NCI-H2107 treated with DMSO at 0.1 percent for 48 hours (cell line): ENCODE data around the gene SPA17.
A peak's percentile ranks its signal among the peaks of the same experiment; 100 is the strongest.

Source experiments
- DNase-seq: peaks from one replicate; lab custom pipeline; 2025; ENCODE audit not compliant: unreplicated experiment; lab: John Stamatoyannopoulos, UW

The SPA17 gene

DNA sequence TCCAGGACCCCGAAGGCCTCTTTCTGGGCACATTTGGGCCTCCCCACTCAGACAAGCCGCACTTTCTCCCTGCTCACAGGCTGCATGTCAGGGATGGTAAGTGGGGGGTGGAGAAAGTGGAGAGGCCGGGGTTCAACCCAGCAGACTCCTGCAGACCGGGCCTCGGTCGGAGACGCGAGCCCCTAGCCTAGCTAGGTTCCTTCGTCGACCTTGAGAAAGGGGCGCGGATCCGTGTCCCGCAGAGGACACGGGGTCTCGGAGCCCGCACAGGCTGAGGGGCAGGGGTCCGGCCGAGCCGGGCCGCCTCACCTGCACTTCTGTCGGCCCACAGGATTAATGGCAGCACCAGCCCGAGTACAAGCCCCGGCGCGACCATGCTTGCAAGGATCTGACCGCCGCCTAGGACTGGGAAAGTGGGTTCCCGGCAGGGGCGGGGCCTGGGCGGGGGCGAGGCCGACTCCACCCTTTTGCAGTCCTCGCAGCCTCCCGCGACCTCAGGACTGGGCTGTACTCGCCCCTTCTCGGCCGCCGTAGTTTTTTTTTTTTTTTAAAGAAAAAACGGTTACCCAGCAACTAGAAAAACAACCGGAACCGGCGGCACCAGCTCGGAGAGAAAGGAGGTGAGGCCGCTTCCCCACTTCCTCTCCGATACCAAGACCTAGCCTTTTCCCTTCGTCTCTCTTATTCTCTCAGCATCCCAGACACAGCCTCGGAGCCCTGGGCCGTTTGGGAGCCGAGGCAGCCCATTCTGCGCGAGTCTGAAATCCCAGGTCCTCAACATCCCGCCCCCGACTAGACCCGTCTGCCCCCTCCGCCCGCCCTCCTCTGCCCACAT, at the start of gene SPA17, which contains the start of gene SIAE:
Gene SPA17 (plus strand): TSS at position 572 of the 835 bp plus-strand sequence. CDS start 1,361 bp downstream, outside the sequence.
Gene SIAE (minus strand): TSS at position 407 of the 835 bp plus-strand sequence. CDS start 31 bp downstream, at position 376.
- DNase-seq = peak; percentile 10

DNA sequence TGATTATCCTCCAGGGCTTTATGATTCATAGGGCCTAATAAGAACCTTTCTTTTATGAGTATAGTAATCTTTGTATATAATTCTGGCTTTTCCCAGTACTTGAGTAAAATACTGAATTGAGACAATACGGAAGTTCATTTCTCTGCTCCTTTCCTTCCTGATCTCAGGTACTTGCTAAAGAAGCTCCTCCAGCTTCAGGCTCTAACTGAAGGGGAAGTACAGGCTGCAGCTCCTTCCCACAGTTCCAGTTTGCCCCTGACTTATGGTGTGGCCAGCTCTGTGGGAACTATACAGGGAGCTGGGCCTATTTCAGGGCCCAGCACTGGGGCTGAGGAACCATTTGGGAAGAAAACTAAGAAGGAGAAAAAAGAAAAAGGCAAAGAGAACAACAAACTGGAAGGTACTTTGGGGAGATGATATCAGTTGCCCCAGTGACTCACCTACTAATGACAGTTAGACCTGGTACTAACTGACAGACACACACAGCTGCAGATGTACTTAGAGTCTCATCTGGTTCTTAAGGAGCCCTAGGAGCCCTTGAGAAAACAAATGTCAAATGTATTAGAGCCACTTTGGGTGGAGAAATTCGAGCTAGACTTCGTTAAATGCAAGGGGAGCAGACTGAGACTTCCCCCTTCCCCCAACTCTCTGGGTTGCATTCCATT, 48.1 kb upstream of the SPA17 start:
- no peak for DNase-seq

DNA sequence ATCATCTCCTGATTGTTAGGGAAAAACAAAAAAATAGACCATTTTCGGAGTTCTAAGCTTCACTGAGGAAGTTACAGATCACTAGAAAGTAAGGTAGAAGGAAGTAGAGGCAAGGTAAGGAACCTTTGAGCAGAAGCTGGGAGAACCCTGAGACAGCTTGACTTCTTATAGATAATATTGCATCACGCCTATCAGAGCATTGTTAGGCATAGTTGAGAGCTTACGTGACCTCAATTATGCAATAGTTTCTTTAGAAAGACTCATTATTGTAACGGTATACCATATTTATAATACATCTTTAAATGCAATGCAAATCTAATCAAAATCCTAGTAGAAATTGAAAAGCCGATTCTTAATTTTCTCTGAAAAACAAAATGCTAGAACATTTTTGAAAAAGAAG, 46.2 kb upstream of the SPA17 start:
- no peak for DNase-seq

DNA sequence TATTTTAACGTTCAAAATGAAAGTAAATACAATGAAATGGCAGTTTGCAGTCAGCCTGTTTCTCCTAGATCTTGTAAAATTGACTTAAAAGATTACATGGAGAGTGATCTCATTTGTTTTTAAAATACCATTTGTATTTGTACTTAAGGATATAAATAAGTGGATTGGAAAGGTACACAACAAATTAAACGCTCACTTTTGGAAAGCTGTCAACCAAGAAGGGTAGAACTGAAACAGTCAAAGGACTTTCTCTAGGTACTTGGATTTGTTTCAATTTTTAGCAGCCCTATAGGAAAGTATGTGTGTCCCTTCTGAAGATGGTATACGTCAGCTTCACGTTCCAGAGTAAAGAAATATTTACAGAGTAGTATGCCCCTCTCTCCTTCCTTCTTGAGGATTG, 43.7 kb upstream of the SPA17 start:
- DNase-seq = no peak

DNA sequence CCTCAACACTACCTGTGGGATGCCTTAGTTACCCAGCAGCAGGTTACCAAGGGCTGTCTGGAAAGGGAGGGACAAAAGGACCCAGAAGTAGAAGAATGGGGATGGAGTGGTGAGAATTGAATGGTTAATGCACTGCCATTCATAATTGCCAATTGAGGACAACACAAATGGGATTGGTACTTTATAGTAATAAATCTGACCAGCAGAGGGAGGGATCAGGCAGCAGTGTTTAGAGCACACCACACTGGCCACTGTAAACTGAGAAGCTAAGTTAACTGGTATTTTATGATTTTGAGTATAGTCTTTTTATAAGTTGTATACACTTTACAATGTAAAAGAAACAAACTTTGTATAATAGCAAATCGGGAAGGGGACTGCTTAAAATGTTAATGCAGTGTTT, 40.3 kb upstream of the SPA17 start:
- no peak for DNase-seq

DNA sequence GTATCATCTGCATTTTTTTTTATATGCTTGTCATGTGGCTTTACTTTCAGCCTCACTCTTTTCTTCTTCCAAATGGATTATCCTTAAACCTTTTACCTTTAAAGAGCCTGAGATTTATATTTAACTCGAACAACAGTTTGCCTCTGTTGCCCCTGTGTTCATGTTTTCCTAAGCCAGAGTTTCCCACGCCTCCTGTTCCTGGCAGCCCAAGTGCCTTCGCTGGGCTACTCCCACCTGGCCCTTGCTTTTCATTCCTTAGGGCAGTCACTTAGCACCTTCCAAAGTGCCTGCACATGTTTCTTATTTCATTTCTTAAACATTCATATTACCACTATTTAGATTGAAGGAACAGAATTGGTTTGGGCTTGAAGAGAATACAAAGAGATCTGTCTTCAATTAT, 37.8 kb upstream of the SPA17 start:
- no peak for DNase-seq

DNA sequence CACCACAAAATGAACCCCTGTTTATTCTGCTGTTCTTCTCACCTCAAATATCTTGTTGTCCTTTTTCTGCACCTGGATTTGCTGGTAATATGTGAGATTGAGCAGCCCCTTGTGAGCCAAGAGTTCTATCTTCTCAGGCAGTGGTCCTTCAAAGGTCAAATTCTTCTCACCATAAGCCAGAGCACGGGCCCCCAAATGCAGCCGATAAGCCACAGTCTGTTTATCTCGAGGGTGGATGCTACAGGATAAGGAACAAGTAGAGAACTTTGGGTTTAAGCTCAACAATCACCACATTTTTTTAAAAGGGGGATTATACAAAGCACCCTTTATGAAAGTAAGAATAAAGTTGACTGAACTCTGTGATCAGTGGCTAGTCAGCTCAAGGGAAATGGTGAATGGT, 35.2 kb upstream of the SPA17 start:
- no peak for DNase-seq

DNA sequence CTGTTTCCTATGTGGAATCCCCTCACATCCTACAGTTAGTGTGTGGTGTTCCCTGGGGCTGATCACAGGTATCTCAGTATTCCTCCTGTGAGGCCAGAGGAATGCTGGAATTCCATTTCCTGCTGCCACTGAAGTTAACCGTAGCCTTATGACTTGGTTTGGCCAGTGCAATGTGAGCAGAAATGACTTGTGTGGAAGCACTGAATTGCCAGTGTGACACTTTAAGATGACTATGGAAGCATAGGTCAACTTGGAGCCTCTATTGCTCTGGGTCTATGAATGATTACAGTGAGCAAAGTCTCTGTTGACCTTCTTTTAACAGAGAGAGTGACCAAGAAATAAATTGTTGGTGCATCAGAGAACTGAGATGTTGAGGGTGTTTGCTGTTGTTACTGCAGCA, 34.5 kb upstream of the SPA17 start:
- no peak for DNase-seq

DNA sequence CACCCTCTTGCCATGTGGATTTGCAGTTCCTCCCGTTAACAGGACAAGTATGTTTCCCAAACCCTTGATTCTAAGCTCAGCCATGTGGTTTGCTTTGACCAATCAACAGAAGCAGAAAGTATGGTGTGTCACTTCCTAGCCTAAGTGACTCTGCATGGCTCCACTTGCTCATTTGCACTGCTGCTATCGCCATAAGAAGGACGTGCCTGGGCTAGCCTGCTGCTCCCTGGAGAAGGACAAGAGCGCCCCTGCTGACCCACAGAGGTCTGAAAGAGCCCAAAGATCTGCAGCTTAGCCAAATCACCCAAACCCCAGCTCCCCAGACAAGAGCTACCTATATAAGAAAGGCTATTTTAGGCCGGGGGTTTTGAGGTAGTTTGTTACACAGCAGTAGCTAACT, 33.0 kb upstream of the SPA17 start:
- DNase-seq = no peak

DNA sequence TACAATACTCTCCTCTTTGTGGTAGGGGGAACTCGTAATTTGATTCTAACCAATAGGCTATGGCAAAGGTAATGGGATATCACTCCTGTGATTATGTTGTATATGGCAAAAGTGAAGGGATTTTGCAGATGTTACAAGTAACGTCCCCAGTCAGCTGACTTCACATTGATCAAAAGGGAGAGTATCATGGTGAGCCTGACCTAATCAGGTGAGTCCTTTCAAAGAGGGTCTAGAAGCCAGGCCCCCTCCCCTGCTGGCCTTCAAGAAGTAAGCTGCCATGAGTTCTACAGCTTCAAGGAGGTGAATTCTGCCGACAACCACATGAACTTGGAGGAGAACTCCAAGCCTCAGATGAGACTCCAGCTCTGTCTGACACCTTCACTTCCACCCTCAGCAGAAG, 31.1 kb upstream of the SPA17 start:
- DNase-seq = no peak

DNA sequence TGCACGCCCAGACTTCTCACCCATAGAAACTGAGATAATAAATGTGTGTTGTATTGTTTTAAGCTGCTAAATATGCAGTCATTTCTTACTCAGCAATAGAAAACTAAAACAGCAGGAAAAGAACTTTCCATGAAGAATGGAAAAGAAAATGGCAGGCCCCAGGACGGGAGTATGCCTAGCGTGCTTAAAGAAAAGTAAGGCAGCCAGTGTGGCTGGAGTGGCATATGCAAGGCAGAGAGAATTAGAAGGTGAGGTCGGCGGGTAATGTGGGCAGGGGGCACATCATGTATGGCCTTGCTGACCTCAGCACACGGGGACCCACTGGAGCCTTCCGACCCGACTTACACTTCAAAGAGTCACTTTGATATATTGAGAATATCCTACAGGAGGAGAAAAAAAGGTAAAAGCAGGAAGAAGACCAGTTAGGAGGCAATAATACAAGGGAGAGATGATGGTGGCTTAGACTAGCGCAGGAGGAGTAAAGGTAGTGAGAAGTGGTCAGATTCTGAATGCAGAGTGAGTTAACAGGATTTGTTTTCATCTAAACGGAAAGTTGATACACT, 30.6 kb upstream of the SPA17 start:
- DNase-seq = no peak

DNA sequence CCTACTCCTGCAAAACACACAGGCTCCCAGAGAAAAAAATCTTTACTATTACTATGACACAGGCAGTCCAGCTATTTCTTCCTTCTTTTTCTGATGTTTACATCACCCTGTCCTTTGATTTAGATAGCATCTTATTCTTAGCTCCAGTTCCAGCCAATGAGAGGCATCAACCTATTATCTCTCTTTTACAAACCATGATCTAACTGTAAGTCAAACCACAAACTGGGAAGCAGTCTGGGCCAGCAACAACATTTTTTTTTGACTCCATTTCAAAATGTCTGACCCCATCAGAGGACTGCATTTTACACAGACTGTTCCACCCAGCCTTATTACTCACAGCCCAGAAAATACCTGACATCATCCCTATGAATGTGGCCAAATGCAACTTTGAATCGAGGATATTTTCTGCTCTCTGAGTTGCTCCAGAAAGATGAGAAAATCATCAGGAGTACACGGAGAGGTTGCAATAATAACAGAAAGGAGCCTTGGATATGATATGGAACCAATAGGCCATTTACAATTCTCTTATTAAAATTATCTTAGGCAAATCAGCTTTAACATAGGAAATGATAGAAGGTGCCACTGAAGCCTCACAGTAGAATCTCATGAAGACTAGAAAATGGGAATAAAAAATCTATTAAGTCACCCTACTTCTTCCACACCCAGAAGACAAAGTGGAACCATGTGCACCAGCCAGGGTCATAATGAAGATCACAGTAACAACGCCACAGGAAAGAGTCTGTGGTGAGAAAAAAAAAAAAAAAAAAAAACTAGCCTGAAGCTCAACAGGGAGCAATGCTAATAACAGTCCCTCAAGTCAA, 29.9 kb upstream of the SPA17 start:
- no peak for DNase-seq

DNA sequence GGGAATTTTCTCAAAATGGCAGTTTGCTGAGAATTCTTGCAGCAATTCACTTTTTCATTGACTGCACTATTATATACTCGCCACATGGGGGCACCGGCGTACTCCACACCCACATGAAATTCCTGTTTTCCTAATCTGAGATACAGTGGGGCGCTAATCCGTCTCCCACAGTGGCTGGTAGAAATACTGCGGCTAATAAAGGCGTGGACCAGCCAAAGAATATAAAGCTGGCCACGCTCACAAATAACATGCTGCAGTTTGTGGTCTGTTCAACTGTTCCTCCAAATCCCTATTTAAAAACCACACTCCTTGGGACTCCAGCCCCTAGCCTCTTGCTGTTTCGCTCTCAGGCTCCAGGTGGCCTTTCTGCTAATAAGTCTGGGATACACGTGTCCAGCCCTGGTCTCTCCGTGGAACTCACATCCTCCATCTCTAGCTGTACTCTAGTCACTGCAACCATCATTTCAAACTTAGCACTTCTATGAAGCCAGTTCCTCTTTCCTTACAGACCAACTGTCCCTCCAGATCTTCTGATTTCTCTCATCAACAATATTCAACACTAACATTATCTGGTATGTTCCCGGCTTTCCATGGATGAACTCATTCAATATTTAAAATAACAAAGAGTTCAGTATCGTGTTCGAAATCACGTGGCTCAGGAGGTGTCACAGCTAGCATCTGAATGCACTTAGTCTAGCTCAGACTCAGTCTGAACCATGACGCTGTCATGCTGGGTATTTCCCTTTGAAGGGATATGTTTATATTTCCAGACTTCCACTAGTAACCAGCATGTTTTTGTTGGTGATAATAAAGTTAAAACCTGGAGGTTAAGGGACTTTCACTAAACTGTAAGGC, 29.1 kb upstream of the SPA17 start:
- DNase-seq = peak; percentile 23

DNA sequence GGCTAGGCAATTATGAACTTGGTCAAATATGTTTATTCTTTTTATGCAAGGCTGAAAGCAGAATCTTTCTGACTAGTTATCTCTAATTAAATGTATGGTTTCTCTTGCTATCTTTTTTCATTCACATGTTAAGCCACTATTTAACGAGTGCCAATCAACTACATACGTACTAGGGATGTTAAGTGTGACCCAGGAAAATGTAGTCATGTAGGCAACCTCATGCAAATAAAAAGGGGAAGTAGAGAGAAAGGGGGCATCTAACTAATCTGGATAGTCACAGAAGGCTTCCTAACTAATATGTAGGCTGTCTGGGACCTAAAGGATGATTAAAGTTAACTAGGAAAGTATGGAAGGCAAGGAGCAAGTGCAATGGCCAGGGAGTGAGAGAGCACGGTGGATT, 27.6 kb upstream of the SPA17 start:
- DNase-seq = no peak

DNA sequence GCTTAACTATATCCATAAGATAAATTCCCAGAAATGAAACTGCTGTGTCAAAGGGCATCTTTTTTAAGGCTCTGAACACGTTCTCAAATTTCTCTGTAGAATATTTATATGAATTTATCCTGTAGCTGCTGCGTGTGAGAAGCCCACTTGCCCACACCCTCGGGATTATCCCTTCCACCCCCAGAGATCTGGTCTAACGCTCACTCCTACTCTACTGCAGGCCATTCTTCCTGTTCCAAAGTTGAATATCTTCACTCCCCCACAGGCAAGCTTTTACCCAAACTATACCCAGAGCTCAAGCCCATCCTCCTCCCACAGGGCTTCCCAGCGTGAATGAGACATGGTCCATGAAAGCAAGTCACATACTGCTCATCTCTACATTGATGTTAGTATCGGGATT, 25.1 kb upstream of the SPA17 start:
- no peak for DNase-seq

DNA sequence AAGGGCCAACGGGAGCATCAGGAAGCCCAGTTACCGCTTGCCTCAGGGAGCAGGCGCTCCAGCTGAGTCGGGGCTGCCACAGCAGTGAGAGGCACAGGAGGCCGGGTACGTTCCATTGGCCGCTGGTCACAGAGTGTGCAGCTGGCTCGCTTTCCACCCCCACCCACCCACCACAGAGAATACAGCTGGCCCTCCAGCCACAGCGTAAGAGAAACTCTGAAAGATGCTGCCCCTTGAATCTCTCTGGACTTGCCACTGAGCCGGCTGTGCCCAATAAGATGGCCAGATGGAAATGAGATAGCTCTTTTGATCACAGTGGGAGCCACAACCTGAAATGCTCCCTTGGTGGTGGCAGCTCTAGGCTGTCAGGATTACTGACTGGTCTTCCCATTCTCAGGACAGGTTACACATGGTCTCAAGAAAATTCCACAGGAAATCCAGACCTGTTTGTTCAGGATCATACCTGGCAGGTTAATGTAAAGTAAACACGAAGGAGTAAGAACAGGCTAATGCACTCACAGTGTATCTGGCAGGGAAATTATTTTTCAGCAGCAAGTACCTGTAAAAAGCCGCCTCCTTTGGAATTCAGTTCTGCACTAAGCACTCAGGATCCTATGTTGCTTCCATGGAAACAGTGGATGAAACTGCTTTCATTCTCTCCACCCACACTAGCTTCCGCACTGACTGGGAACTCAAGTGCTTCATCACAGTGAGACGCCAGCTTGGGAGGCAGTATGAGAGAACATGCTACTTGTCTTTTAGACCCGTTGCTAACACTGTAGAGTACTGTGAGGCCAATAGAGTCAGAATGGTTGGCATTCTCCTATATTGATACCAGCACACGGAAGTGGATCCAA, 16.7 kb upstream of the SPA17 start:
- DNase-seq = peak; percentile 37

DNA sequence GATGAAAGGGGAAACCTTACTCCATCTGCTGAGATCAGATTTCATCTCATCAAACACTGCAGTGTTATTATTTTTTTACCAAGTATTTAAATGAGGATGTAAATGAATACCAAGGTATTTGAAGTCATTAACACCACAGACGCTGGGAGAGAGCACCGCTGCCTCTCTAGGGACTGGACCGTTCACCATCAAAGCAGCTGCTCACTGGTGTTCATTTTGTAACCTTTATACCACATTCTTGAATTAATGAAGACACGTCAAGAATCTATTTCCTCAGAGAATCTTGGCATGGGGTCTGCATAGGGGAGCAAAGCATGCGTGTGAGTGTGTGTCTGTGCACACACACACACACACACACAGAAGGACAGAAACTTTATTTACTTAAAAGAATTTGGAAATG, 15.8 kb upstream of the SPA17 start:
- peak; percentile 40 for DNase-seq

DNA sequence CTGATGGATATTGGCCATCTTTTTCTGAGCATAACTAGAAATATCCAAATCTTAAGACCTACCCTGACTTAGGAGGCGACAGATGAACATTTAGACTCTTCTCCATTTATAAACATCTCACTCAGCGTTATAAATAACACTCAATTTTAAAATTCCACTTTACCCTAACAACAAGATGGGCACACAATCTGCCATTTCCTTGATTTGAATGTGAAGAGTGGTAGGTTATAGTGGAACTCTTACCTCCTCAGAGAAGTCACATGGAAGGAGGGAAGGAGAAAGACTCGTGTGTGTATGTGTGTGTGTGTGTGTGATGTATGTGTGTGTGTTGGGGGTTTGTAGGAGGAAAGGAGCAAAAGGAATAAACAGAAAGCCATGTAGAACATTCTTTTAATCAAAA, 15.2 kb upstream of the SPA17 start:
- DNase-seq = no peak

DNA sequence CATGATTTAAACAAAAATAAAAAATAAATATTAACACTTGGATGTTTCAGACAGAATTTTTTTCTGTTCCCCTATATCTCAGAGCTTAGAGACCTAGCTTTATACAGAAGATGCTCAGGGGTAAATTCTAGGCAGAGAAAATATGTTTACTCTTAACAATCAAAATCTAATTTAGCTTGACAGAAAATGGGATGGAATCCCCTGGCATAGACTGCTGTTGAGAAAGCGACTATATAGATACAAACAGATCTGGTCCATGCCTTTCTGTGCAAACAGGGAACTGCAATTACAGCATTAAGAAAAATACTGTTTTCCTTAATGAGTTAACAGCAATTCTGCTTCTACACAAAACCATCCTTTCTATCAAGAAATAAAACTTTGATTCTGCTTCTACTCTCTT, 14.7 kb upstream of the SPA17 start:
- no peak for DNase-seq
